OCI-LY1 (cell line): Measurements from ENCODE around the gene DIAPH2.

Experiments
- H2AFZ ChIP-seq: fragments of 200-600 bp; sonication (generic), shearing (Covaris generic); 2 replicates; pipeline ENCODE4 v1.6.0; 2014; ENCODE audit warnings: antibody characterized with exemption, mild to moderate bottlenecking, low read length
- H3F3A ChIP-seq: fragments of 200-600 bp; sonication (generic), shearing (Covaris generic); 2 replicates; pipeline ENCODE4 v1.6.0; 2014; ENCODE audit warnings: mild to moderate bottlenecking, antibody characterized with exemption, low read length, moderate library complexity; ENCODE audit not compliant: insufficient read depth
- H3K27ac ChIP-seq: fragments of 200-600 bp; sonication (generic); 2 replicates; pipeline ENCODE4 v1.5.1; 2014; ENCODE audit warnings: low read length, mixed run types, mild to moderate bottlenecking, low read depth; ENCODE audit not compliant: poor library complexity, severe bottlenecking
- H3K27me3 ChIP-seq: fragments of 200-600 bp; sonication (generic); 2 replicates; pipeline ENCODE4 v1.6.0; 2014; ENCODE audit warnings: antibody characterized with exemption, mild to moderate bottlenecking, low read length, moderate library complexity; ENCODE audit not compliant: insufficient read depth
- H3K36me3 ChIP-seq: fragments of 200-600 bp; sonication (generic); 2 replicates; pipeline ENCODE4 v1.6.1; 2014; ENCODE audit warnings: mild to moderate bottlenecking, antibody characterized with exemption, low read length, moderate library complexity, mixed read lengths; ENCODE audit not compliant: insufficient read depth
- H3K4me1 ChIP-seq: fragments of 200-600 bp; sonication (generic); 2 replicates; pipeline ENCODE4 v1.5.1; 2014; ENCODE audit warnings: mild to moderate bottlenecking, low read length, moderate library complexity; ENCODE audit not compliant: insufficient read depth, severe bottlenecking
- H3K4me2 ChIP-seq: fragments of 200-600 bp; sonication (generic), shearing (Covaris generic); 2 replicates; pipeline ENCODE4 v1.6.1; 2014; ENCODE audit warnings: low read length
- H3K4me3 ChIP-seq: fragments of 200-600 bp; sonication (generic); 2 replicates; pipeline ENCODE4 v1.5.1; 2014; ENCODE audit warnings: low read length, low read depth, mild to moderate bottlenecking, mixed read lengths; ENCODE audit not compliant: poor library complexity, severe bottlenecking
- H3K79me2 ChIP-seq: fragments of 200-600 bp; shearing (Covaris generic); 2 replicates; pipeline ENCODE4 v1.6.1; 2016; ENCODE audit warnings: mixed run types, low read length, mixed read lengths; ENCODE audit not compliant: insufficient read depth
- H3K9ac ChIP-seq: fragments of 200-600 bp; sonication (generic), shearing (Covaris generic); 2 replicates; pipeline ENCODE4 v1.6.1; 2014; ENCODE audit warnings: mild to moderate bottlenecking, low read length, mixed read lengths
- H3K9me2 ChIP-seq: fragments of 200-600 bp; sonication (generic), shearing (Covaris generic); 2 replicates; pipeline ENCODE4 v1.6.1; 2014; ENCODE audit warnings: low read depth, mild to moderate bottlenecking, low read length, mixed read lengths
- H3K9me3 ChIP-seq: fragments of 200-600 bp; shearing (Covaris generic); 2 replicates; pipeline ENCODE4 v1.6.1; 2014; ENCODE audit warnings: low read length, mixed read lengths
- H4K20me1 ChIP-seq: fragments of 200-600 bp; sonication (generic), shearing (Covaris generic); 2 replicates; pipeline ENCODE4 v1.6.0; 2016; ENCODE audit warnings: mild to moderate bottlenecking, low read length; ENCODE audit not compliant: insufficient read depth
- CTCF ChIP-seq: fragments of 200-600 bp; sonication (generic), shearing (Covaris generic); IDR thresholded peaks from 2 replicates; pipeline ENCODE4 v1.5.1; 2017; ENCODE audit warnings: mild to moderate bottlenecking, antibody characterized with exemption, low read length, moderate library complexity, mixed read lengths
- EZH2 ChIP-seq: fragments of 200-600 bp; sonication (generic), shearing (Covaris generic); IDR thresholded peaks from 2 replicates; pipeline ENCODE4 v1.8.0; 2017; ENCODE audit warnings: borderline replicate concordance, mixed run types, mild to moderate bottlenecking, antibody characterized with exemption, low read length, moderate library complexity, mixed read lengths

The DIAPH2 gene

GRCh38 chrX:97074400-97074799, 389.8 kb downstream of the DIAPH2 start:
- no peaks in the 10 kb centered on the region for H3K79me2 ChIP-seq
- no peak overlapping the region for H3K4me2 ChIP-seq
- H3F3A ChIP-seq: no peaks in the 10 kb centered on the region
- TF ChIP-seq EZH2 (no peak), CTCF (no peak)
- no peak overlapping the region for H3K9ac ChIP-seq
- H3K4me1 ChIP-seq: no peaks in the 10 kb centered on the region
- no peaks in the 10 kb centered on the region for H3K9me3 ChIP-seq
- no peaks in the 10 kb centered on the region for H3K36me3 ChIP-seq
- no peak overlapping the region for H3K4me3 ChIP-seq
- H3K9me2 ChIP-seq: no peaks in the 10 kb centered on the region
- no peak overlapping the region for H3K27ac ChIP-seq
- no peaks in the 10 kb centered on the region for H3K27me3 ChIP-seq
- no peaks in the 10 kb centered on the region for H4K20me1 ChIP-seq
- no peak overlapping the region for H2AFZ ChIP-seq

GRCh38 chrX:97089116-97089515, 404.5 kb downstream of the DIAPH2 start:
- no peak for TF ChIP-seq EZH2
- Histone ChIP-seq H3K9me2 (no peaks in the 10 kb centered on the region), H3K4me3 (no peak overlapping the region), H2AFZ (no peak overlapping the region), H3K4me2 (no peak overlapping the region), H3K36me3 (no peaks in the 10 kb centered on the region), H4K20me1 (no peaks in the 10 kb centered on the region), H3K27me3 (no peaks in the 10 kb centered on the region), H3F3A (no peaks in the 10 kb centered on the region), H3K27ac (no peak overlapping the region), H3K4me1 (no peaks in the 10 kb centered on the region), H3K79me2 (no peaks in the 10 kb centered on the region), H3K9me3 (no peaks in the 10 kb centered on the region), H3K9ac (no peak overlapping the region)

GRCh38 chrX:97096385-97096784, 411.7 kb downstream of the DIAPH2 start:
- Histone ChIP-seq H3K4me2 (no peak overlapping the region), H3K9ac (no peak overlapping the region), H3K36me3 (no peaks in the 10 kb centered on the region), H3K9me2 (no peaks in the 10 kb centered on the region), H3K9me3 (no peaks in the 10 kb centered on the region), H3K27ac (no peak overlapping the region), H3K4me3 (no peak overlapping the region), H3F3A (no peaks in the 10 kb centered on the region), H2AFZ (no peak overlapping the region), H3K27me3 (no peaks in the 10 kb centered on the region), H3K4me1 (no peaks in the 10 kb centered on the region), H4K20me1 (no peaks in the 10 kb centered on the region), H3K79me2 (no peaks in the 10 kb centered on the region)
- no peak for TF ChIP-seq EZH2
- no peak for TF ChIP-seq CTCF

- no peak for TF ChIP-seq CTCF
- TF ChIP-seq EZH2: no peak
- Histone ChIP-seq H3K9me2 (no peaks in the 10 kb centered on the region), H3K4me1 (no peaks in the 10 kb centered on the region), H3K4me3 (no peak overlapping the region), H3K27me3 (no peaks in the 10 kb centered on the region), H3K36me3 (no peaks in the 10 kb centered on the region), H3K27ac (no peak overlapping the region), H4K20me1 (no peaks in the 10 kb centered on the region), H3F3A (no peaks in the 10 kb centered on the region), H2AFZ (no peak overlapping the region), H3K9me3 (no peaks in the 10 kb centered on the region), H3K4me2 (no peak overlapping the region), H3K79me2 (no peaks in the 10 kb centered on the region), H3K9ac (no peak overlapping the region)
Measured at GRCh38 chrX:97102938-97103337, 418.3 kb downstream of the DIAPH2 start.
